ENCODE data around the gene FBXL5.
"Not testable (repeated sequence)": the region's sequence is repeated elsewhere in the genome, so short reads cannot be mapped to it uniquely, and the experiment has no call there.

Gene FBXL5

DNA sequence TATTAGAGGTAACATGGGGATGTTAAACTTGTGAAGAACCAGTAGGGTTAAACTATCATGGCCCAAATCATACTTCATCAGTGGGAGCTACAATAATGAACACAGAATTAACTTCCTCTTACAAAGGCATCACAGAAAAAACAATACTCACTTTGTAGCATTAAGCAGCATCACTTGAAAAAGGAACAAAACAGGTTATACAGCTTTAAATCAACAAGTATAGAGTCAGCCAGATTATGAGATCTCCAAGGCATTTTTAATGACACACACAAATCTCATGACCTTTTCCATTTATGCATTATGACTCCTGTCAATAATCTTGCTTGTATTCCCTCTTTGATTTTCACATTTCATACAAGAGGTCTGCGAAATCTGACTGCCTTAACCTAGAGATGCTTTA, 18.3 kb downstream of the FBXL5 start:
- no peak for TF ChIP-seq CTCF (conservative IDR thresholded peaks at IDR 0.05; ENCODE audit: low read depth, low read length)
- no peak for DNase-seq (ENCODE audit: low read depth)
- H3K4me3 ChIP-seq (ENCODE audit: low read depth, low read length), result no peak overlapping the region

DNA sequence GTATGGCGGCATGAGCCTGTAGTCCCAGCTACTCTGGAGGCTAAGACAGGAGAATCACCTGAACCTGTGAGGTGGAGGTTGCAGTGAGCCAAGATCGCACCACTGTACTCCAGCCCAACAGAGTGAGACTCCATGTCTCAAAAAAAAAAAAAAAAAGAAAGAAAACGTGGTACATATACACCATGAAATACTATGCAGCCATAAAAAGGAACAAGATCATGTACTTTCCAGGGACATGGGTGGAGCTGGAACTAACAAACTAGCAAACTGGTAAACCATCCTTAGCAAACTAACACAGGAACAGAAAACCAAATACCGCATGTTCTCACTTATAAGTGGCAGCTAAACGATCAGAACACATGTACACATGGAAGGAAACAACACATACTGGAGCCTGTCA, 37.8 kb downstream of the FBXL5 start:
- not testable (repeated sequence) for DNase-seq (ENCODE audit: low read depth)

GRCh38 chr4:15614891-15615290, 40.3 kb downstream of the FBXL5 start:
- not testable (repeated sequence) for DNase-seq (ENCODE audit: low read depth); H3K4me3 ChIP-seq (ENCODE audit: low read depth, low read length)

More for the DNA sequence above, 37.8 kb downstream of the FBXL5 start:
- H3K4me3 ChIP-seq (ENCODE audit: low read depth, low read length), result not testable (repeated sequence)

- H3K4me3 ChIP-seq (ENCODE audit: low read depth, low read length), result no peak overlapping the region
- no peak for DNase-seq (ENCODE audit: low read depth)
- no peak for TF ChIP-seq CTCF (conservative IDR thresholded peaks at IDR 0.05; ENCODE audit: low read depth, low read length)
Measured at GRCh38 chr4:15612136-15612535, 43.0 kb downstream of the FBXL5 start.

GRCh38 chr4:15610855-15611254, 44.3 kb downstream of the FBXL5 start:
- TF ChIP-seq CTCF (conservative IDR thresholded peaks at IDR 0.05; ENCODE audit: low read depth, low read length), result no peak
- no peak for DNase-seq (ENCODE audit: low read depth)
- no peak overlapping the region for H3K4me3 ChIP-seq (ENCODE audit: low read depth, low read length)

DNA sequence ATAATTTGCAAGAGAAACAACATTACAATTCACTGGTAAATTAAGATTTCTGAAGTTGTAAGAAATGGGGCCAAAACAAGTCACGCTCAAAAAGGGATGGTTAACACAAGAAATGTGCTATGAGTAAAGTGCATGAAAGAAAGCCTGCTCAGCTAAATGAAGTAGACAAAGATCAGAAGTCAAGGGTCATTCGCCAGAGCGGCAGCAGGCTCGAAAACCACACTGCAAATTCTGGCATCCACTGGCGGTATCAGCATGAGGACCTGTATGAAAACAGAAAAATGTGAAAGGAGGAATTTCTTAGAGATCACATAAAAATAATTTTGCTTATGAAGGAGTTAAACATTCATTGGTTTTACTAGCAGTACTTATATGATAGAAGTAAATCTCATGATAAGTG, 49.6 kb downstream of the FBXL5 start:
- TF ChIP-seq CTCF (conservative IDR thresholded peaks at IDR 0.05; ENCODE audit: low read depth, low read length), result no peak
- no peak for DNase-seq (ENCODE audit: low read depth)
- no peak overlapping the region for H3K4me3 ChIP-seq (ENCODE audit: low read depth, low read length)

- no peak for DNase-seq (ENCODE audit: low read depth)
- H3K4me3 ChIP-seq (ENCODE audit: low read depth, low read length), result no peak overlapping the region
- no peak for TF ChIP-seq CTCF (conservative IDR thresholded peaks at IDR 0.05; ENCODE audit: low read depth, low read length)
Measured at GRCh38 chr4:15601862-15602261, 53.3 kb downstream of the FBXL5 start.

GRCh38 chr4:15600176-15600575, 55.0 kb downstream of the FBXL5 start:
- no peak for TF ChIP-seq CTCF (conservative IDR thresholded peaks at IDR 0.05; ENCODE audit: low read depth, low read length)
- no peak for DNase-seq (ENCODE audit: low read depth)
- no peak overlapping the region for H3K4me3 ChIP-seq (ENCODE audit: low read depth, low read length)

All from choroid plexus epithelial cell (primary cell).